B cell (primary cell): ENCODE data around the gene FOXP4.

Experiments
- CTCF ChIP-seq: fragments of 200-600 bp; IDR thresholded peaks from one replicate; pipeline ENCODE4 v1.8.0; 2022; ENCODE audit warnings: antibody characterized with exemption, mild to moderate bottlenecking
- EZH2 ChIP-seq: IDR thresholded peaks from 2 replicates; pipeline ENCODE4 v1.6.1; 2012; ENCODE audit warnings: borderline replicate concordance, low read depth, mild to moderate bottlenecking, moderate library complexity, low read length; ENCODE audit not compliant: insufficient read depth, poor library complexity, severe bottlenecking

GRCh38 chr6:41584205-41584604, 38.0 kb downstream of the FOXP4 start:
- TF ChIP-seq CTCF (no peak), EZH2 (no peak)
